Activated effector memory CD4-positive, alpha-beta T cell treated with anti-CD3 and anti-CD28 coated beads, Interleukin-2, amount 50 U/mL, for 16 hours (primary cell): ENCODE measurements around the gene MOB1B.
"Not testable (repeated sequence)": the region's sequence is repeated elsewhere in the genome, so short reads cannot be mapped to it uniquely, and the experiment has no call there.

Experiments
- DNase-seq: peaks from one replicate; pipeline ENCODE4 v3.0.0-alpha.2; 2020

MOB1B gene

DNA sequence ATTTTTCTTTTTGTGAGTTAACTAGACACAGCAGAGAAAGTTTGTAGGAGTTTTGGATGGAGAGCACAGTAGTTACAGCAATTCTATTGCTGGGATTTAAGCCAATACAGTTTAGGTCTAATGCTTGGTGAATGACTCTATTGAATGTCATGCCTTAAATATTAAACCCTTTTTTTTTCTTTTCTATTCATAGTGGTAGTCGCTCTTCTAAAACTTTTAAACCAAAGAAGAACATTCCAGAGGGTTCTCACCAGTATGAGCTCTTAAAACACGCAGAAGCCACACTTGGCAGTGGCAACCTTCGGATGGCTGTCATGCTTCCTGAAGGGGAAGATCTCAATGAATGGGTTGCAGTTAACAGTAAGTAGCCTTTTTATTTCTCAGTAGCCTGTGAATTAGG is 56.5 kb downstream of the MOB1B start:
- no peak for DNase-seq

GRCh38 chr4:70969076-70969475 is 66.9 kb downstream of the MOB1B start:
- no peak for DNase-seq

GRCh38 chr4:70976252-70976651 is 74.1 kb downstream of the MOB1B start:
- DNase-seq: no peak

GRCh38 chr4:70979445-70980008 is 77.4 kb downstream of the MOB1B start:
- no peak for DNase-seq

DNA sequence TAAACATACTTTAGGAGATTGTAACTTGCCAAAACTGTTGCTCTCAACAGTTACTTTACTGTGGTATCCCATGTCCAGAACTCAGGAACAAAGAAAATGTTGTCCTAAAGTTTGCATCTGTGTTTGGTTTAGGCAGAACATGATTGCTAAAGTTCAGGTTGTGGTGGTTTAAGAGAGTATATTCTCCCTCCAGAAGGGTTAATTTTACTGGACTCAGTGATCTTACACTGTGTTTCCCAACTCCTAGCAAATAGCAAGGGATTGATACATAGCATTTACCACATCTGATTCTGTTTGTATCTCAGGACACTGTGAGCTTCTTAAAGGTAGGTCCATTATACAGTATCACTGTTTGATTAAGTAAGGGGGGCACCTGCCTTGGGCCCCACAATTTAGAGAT is 78.0 kb downstream of the MOB1B start:
- no peak for DNase-seq

GRCh38 chr4:70984106-70984505 is 81.9 kb downstream of the MOB1B start:
- DNase-seq: no peak

GRCh38 chr4:70984589-70984988 is 82.4 kb downstream of the MOB1B start:
- no peak for DNase-seq

- no peak for DNase-seq
Observed at GRCh38 chr4:70991596-70991995, 89.4 kb downstream of the MOB1B start.

DNA sequence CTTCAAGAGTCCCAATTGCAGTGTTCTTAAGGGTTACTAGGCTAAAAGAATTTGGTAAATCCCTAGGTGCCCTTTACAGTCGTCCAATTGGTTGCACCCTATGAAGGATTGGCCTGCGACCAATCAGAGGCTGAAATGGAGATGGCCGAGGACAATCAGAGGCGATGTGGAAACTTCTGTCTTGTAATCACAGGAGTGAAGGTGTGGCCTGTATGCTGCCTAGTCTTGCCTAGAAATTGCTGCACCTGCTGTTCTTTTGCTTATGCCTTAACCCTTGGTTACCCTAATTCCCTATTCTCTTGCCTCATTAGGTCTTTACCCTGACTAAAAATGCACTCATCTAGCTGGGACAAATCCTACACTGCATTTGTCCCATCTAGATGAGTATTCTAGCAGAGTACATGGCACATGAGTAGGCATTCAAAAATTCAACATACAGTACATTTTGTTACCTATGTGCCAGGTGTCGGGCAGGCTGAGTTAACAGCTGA is 90.3 kb downstream of the MOB1B start:
- peak; percentile 56 for DNase-seq

- DNase-seq: peak; percentile 95
Observed at GRCh38 chr4:70993181-70994068, 91.3 kb downstream of the MOB1B start, which contains the start of gene DCK. TSS of gene DCK (plus strand) at chr4:70993649. CDS start at chr4:70993836, 187 bp downstream.

DNA sequence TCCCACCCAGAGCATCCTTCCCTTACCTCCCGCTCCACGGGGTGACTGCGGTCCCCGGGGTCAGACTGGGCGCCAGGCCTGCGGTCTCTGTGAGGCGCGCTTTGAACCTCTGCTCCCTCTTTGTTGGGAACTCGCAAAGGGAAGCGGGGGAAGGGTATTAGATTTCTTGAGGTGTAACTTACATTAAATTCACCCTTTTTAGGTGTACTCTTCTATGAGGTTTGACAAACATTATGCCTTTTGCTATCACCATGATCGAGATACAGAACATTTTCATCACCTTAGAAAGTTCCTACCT is 91.8 kb downstream of the MOB1B start:
- no peak for DNase-seq

- DNase-seq: no peak
Observed at GRCh38 chr4:70994387-70995099, 92.4 kb downstream of the MOB1B start.

DNA sequence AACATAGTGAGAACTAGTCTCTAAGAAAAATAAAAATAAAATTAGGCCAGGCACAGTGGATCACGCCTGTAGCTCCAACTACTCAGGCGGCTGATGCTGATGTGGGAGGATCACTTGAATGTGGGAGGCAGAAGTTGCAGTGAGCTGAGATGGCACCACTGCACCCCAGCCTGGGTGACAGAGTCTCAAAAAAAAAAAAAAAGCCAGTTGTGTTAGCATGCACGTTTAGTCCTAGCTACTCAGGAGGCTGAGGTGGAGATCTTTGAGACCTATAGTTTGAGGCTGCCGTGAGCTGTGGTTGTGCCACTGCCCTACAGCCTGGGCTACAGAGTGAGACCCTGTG is 93.8 kb downstream of the MOB1B start:
- DNase-seq: peak; percentile 66

DNA sequence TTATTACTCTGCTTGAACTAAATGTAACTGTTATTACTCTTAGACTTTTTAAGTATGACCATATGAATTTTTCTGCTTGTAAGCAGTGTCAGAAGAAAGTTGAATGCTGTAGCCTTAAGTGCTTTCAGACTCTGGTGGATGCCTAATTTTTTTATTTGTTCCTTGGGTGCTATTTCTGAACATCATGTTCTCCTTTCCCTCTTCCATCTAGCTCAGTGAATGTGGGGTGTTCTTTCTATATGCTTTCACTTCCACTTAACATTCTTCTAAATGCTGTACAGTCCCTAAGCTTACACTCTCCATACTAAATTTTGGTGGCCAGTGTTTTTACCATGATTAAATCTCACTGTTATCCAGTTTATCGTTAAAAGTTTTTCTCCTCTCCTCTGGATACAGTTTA is 94.9 kb downstream of the MOB1B start:
- no peak for DNase-seq

DNA sequence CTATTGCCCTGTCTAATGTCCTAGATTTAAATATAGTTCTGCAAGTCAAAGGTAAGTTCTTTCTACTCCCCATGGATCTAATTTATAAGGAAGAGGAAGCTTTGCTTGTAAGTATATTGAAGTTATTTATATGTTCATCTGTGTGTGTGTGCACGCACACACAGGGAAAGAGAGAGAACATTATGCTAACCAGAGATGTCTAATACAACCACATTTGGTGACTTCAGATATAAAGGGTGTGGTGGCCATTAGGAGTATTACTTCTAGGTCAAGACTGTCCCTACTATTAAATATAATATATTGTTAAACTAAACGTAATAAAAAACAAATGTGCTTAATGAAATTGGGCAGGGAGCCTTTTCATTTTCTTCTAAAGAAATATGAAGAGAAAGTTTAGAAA is 95.4 kb downstream of the MOB1B start:
- no peak for DNase-seq

- DNase-seq: not testable (repeated sequence)
Observed at GRCh38 chr4:70999639-71000038, 97.5 kb downstream of the MOB1B start.

DNA sequence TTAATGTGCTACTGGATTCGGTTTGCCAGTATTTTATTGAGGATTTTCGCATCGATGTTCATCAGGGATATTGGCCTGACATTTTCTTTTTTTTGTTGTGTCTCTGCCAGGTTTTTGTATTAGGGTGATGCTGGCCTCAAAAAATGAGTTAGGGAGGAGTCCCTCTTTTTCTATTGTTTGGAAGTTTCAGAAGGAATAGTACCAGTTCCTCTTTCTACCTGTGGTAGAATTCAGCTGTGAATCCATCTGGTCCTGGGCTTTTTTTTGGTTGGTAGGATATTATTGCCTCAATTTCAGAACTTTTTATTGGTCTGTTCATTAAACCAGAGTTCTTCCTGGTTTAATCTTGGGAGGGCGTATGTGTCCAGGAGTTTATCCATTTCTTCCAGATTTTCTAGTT is 99.2 kb downstream of the MOB1B start:
- DNase-seq: not testable (repeated sequence)

- peak; percentile 76 for DNase-seq
Observed at GRCh38 chr4:71004281-71004851, 102.2 kb downstream of the MOB1B start.

- DNase-seq: not testable (repeated sequence)
Observed at GRCh38 chr4:71005025-71005424, 102.9 kb downstream of the MOB1B start.

GRCh38 chr4:71006203-71006907 is 104.2 kb downstream of the MOB1B start:
- DNase-seq: no peak

- DNase-seq: no peak
Observed at GRCh38 chr4:71008196-71008595, 106.0 kb downstream of the MOB1B start.

DNA sequence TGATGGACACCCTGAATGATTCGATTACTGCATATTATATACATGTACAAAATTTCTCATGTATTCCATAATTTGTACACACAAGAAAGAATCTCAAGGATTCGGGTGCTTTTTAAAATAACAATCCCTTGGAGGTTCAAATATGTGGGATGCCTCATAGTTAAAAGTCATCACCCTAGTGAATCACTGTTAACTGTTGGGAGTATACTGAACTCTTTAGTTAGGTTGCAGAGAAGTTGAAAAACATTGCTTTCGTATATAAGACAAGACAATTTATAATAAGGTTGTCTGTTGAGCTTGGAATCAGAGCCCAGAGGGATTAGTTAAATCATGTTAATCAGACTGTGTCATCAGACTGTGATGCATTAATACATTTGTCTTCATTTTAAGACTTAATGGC is 106.9 kb downstream of the MOB1B start:
- DNase-seq: no peak
